Progenitor cell of endocrine pancreas (in vitro differentiated cells): Measurements from ENCODE around the gene HERPUD1. TPM values are rescaled to one million over a fixed set of nuclear protein-coding genes. Genes with fewer than 3 reads are reported as not detected.

Source experiments
- DNase-seq: peaks from one replicate; pipeline ENCODE4 v3.0.0; 2021; ENCODE audit warnings: low spot score; ENCODE audit not compliant: unreplicated experiment
- H3K27ac Mint-ChIP-seq: 2 replicates; pipeline ENCODE4 v1.8.0; 2021; ENCODE audit warnings: mild to moderate bottlenecking, moderate library complexity, mixed read lengths
- H3K27me3 Mint-ChIP-seq: 2 replicates; pipeline ENCODE4 v1.8.0; 2021; ENCODE audit warnings: mixed read lengths
- H3K36me3 Mint-ChIP-seq: 2 replicates; pipeline ENCODE4 v1.8.0; 2022; ENCODE audit warnings: mixed read lengths; ENCODE audit not compliant: insufficient read depth
- H3K4me1 Mint-ChIP-seq: 2 replicates; pipeline ENCODE4 v1.8.0; 2021; ENCODE audit warnings: low read depth, mixed read lengths
- H3K4me3 Mint-ChIP-seq: 2 replicates; pipeline ENCODE4 v1.8.0; 2021; ENCODE audit warnings: low read depth, mild to moderate bottlenecking, moderate library complexity, mixed read lengths
- H3K9me3 Mint-ChIP-seq: 2 replicates; pipeline ENCODE4 v1.8.0; 2021; ENCODE audit warnings: low read depth, mixed read lengths
- CTCF ChIP-seq: fragments of 200-600 bp; sonication (generic); IDR thresholded peaks from one replicate; pipeline ENCODE4 v1.5.0; 2021; ENCODE audit warnings: antibody characterized with exemption, mild to moderate bottlenecking; ENCODE audit not compliant: unreplicated experiment
- total RNA-seq: library from RNA; stranded (reverse); gene quantifications from 2 replicates; pipeline ENCODE4 v1.2.1, GENCODE V29; 2021

Gene HERPUD1
- total RNA-seq, 1 donor from 2014 or later: 70.0 TPM

- no peaks in the 10 kb centered on the region for H3K9me3 Mint-ChIP-seq
- H3K4me1 Mint-ChIP-seq: peaks cover 17% of the 10 kb centered on the region
- no peak overlapping the region for H3K4me3 Mint-ChIP-seq
- DNase-seq: no peak
- no peak for TF ChIP-seq CTCF
- no peak overlapping the region for H3K27ac Mint-ChIP-seq
- H3K36me3 Mint-ChIP-seq: peaks cover 33% of the 10 kb centered on the region
- H3K27me3 Mint-ChIP-seq: no peaks in the 10 kb centered on the region
These were observed 5.0 kb downstream of the HERPUD1 start for GRCh38 chr16:56936950-56937349.

GRCh38 chr16:56938664-56939513 is 6.9 kb downstream of the HERPUD1 start:
- Mint-ChIP-seq H3K4me3 (no peak overlapping the region), H3K27me3 (no peaks in the 10 kb centered on the region), H3K4me1 (peaks cover 10% of the 10 kb centered on the region), H3K36me3 (peaks cover 43% of the 10 kb centered on the region), H3K27ac (peak overlapping the region; percentile 70), H3K9me3 (no peaks in the 10 kb centered on the region)
- no peak for DNase-seq
- TF ChIP-seq CTCF: no peak

- DNase-seq: no peak
- no peak for TF ChIP-seq CTCF
- peaks cover 45% of the 10 kb centered on the region for H3K36me3 Mint-ChIP-seq
- no peak overlapping the region for H3K27ac Mint-ChIP-seq
- H3K9me3 Mint-ChIP-seq: no peaks in the 10 kb centered on the region
- peaks cover 4% of the 10 kb centered on the region for H3K4me1 Mint-ChIP-seq
- H3K27me3 Mint-ChIP-seq: no peaks in the 10 kb centered on the region
- H3K4me3 Mint-ChIP-seq: no peak overlapping the region
These were observed 7.9 kb downstream of the HERPUD1 start for GRCh38 chr16:56939801-56940200.

- no peak for TF ChIP-seq CTCF
- H3K4me1 Mint-ChIP-seq: peaks cover 6% of the 10 kb centered on the region
- H3K27ac Mint-ChIP-seq: no peak overlapping the region
- H3K9me3 Mint-ChIP-seq: no peaks in the 10 kb centered on the region
- no peaks in the 10 kb centered on the region for H3K27me3 Mint-ChIP-seq
- peaks cover 42% of the 10 kb centered on the region for H3K36me3 Mint-ChIP-seq
- no peak for DNase-seq
- no peak overlapping the region for H3K4me3 Mint-ChIP-seq
These were observed 9.2 kb downstream of the HERPUD1 start for GRCh38 chr16:56941092-56941491.

- no peak overlapping the region for H3K27ac Mint-ChIP-seq
- H3K4me1 Mint-ChIP-seq: peaks cover 6% of the 10 kb centered on the region
- DNase-seq: no peak
- H3K36me3 Mint-ChIP-seq: peaks cover 41% of the 10 kb centered on the region
- no peaks in the 10 kb centered on the region for H3K9me3 Mint-ChIP-seq
- no peak overlapping the region for H3K4me3 Mint-ChIP-seq
- no peaks in the 10 kb centered on the region for H3K27me3 Mint-ChIP-seq
- no peak for TF ChIP-seq CTCF
These were observed 10.0 kb downstream of the HERPUD1 start for GRCh38 chr16:56941856-56942331.
